NCI-H446 treated with DMSO at 0.1 percent for 48 hours (cell line): ENCODE results near the gene IBA57.
"Not testable (repeated sequence)": the region's sequence is repeated elsewhere in the genome, so short reads cannot be mapped to it uniquely, and the experiment has no call there.

Experiments used
- DNase-seq: peaks from one replicate; lab custom pipeline; 2025; lab: John Stamatoyannopoulos, UW

IBA57 gene

GRCh38 chr1:228212966-228213844 is 47.6 kb downstream of the IBA57 start:
- DNase-seq, result peak; percentile 46

GRCh38 chr1:228213917-228214808 is 48.6 kb downstream of the IBA57 start:
- no peak for DNase-seq

DNA sequence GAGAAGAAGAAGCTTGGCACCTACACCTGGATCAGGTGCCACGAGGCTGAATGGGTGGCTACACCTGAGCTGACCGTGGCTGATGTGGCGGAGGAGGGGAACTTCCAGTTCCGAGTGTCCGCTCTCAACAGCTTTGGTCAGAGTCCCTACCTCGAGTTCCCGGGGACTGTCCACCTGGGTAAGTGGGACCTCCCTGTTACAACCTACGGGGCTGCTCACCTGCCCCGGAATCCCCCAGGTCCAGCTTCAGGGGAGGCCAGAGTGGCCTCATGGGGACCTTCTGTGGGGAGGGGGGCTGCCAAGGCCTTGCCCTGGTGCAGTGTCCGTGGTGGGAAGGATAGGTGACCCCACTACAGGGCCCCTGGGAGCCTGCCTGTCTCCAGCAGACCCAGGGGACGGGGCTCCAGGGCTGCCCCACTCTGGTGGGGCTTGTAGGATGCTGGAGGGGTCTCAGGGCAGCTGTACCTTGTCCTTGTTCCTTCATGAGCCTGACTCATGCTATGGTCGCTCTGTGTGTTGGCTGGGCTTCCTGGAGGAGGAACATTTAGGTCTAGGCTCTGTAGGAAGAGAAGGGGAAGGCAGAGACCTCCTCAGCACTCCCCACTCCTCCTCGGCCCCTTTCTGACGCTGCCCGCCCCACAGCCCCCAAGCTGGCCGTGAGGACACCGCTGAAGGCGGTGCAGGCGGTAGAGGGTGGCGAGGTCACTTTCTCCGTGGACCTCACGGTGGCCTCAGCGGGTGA is 49.5 kb downstream of the IBA57 start:
- DNase-seq, result no peak

- DNase-seq, result no peak
Measured at GRCh38 chr1:228215663-228216116, 50.1 kb downstream of the IBA57 start.

DNA sequence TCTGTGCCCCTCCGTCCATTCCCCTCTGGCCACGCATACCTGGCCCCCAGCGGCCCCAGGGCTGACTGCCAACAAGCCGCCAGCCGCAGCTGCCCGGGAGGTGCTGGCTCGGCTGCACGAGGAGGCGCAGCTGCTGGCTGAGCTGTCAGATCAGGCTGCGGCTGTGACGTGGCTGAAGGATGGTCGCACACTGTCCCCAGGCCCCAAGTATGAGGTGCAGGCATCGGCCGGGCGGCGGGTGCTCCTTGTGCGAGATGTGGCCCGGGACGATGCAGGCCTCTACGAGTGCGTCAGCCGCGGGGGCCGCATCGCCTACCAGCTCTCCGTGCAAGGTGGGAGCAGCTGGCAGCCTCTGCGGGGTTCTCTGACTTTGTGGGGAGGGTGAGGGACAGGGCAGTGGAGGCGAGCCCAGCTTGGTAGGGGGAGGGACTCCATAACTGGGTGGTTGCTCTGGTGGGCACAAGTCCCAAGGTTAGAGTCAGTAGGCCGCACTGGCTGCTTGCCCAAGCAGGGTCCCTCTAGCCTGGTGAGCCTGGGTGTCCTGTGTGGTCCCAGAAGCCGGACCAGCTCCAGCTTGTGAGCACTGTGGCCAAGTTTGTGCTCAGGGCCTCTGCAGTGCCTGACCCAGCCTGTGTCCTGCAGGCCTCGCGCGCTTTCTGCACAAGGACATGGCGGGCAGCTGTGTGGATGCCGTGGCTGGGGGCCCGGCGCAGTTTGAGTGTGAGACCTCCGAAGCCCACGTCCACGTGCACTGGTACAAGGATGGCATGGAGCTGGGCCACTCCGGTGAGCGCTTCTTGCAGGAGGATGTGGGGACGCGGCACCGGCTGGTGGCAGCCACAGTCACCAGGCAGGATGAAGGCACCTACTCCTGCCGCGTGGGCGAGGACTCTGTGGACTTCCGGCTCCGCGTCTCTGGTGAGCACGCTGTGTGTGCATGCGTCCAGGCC is 51.0 kb downstream of the IBA57 start:
- no peak for DNase-seq

- no peak for DNase-seq
Measured at GRCh38 chr1:228217551-228218344, 52.1 kb downstream of the IBA57 start.

- no peak for DNase-seq
Measured at GRCh38 chr1:228218513-228219244, 53.1 kb downstream of the IBA57 start.

GRCh38 chr1:228219245-228219961 is 53.8 kb downstream of the IBA57 start:
- DNase-seq, result no peak

GRCh38 chr1:228219962-228220780 is 54.6 kb downstream of the IBA57 start:
- DNase-seq, result no peak

DNA sequence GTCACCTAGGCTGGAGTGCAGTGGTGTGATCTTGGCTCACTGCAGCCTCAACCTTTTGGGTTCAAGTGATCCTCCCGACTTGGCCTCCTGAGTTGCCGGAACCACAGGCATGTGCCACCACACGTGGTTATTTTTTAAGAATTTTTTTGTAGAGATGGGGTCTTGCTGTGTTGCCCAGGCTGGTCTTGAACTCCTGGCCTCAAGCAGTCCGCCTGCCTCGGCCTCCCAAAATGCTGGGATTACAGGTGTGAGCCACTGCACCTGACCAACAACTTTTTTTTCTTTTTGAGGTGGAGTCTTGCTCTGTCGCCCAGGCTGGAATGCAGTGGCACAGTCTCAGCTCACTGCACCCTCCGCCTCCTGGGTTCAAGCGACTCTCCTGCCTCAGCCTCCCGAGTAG is 55.5 kb downstream of the IBA57 start:
- DNase-seq, result not testable (repeated sequence)

- DNase-seq, result no peak
Measured at GRCh38 chr1:228222548-228222947, 56.9 kb downstream of the IBA57 start.

DNA sequence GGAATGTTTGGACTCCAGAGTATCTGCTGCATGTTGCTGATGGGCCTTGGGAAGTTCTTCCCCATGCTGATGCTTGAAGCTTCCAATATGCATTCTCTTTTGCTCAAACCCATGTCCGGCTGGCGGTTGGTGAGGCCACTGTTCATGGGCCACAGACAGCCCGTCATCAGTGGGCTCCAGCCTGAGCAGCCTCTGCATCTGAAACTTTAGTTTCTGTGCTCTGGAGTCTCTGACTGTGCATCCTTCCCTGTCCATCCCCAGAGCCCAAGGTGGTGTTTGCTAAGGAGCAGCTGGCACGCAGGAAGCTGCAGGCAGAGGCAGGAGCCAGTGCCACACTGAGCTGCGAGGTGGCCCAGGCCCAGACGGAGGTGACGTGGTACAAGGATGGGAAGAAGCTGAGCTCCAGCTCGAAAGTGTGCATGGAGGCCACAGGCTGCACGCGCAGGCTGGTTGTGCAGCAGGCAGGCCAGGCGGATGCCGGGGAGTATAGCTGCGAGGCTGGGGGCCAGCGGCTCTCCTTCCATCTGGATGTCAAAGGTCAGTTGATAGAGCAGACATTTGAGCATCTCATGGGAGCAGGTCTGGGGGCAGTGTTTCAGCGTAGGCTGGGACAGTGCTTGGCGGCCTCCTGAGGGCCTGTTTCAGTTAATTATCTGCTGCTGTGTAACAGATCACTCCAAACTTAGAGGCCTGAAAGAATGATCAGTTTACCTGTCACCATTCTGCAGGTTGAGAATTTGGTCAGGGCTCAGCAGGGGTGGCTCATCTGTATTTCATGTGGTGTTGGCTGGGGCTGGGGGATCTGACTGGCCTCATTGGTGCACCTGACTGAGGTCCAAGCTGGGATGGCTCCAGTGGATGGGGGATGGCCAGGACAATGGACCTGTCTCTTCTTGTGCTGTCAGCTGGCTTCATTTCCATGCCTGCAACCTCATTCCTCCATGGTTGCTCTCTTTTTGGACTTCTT is 58.9 kb downstream of the IBA57 start:
- DNase-seq, result no peak

DNA sequence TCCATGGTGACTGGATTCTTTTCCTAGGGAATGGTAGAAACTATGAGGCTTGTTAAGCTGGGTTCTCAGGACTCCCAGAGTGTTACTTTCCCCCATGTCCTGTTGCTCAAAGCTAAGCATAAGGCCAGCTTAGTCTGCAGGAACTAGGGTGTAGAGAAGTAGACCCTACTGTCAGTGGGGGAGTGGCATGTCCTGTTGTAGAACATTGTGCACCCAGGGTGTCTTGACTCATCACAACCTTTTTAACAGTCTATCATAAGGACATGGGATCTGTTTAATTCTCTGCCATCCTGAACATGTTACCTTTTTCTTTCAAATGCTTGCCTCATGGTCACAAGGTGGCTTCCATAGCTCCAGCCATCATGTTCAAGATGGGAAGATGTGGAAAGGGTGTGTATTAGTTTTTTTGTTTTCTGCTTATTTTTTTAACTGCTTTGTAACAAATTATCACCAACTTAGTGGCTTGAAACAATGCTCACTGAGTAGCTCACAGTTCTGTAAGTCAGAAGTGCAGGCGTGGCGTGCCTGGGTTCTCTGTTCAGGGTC is 59.6 kb downstream of the IBA57 start:
- DNase-seq, result no peak

GRCh38 chr1:228225740-228226139 is 60.1 kb downstream of the IBA57 start:
- no peak for DNase-seq

DNA sequence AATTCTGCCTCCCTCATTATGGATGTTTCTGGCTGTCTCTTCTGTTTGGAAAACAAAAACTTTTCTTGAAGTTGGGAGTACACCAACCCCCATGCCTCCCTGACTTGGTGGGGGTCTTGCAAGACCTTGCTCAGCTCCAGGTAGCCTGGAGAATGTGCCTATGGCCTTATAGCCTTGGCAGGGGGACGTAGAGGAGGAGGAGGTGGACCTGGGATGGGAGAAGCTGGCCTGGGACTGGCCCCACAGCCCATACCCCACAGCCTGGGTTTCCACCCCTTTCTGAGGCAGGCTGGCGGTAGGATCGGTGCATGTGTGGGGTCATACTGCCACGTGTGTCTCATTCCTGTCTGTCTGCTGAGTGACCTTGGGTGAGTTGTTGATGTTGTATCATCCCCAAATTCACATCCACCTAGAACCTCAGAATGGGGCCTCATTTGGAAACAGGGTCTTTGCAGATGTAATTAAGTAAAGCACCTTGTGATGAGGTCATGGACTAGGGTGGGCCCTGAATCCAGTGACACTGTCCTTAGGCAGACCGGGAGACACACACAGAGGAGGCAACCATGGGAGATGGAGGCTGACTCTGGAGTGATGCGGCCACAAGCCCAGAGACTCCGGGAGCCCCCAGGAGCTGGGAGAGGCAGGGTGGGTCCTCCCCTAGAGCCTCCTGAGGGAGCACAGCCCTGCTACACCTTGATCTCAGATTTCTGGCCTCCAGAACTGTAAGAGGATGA is 60.7 kb downstream of the IBA57 start:
- DNase-seq, result no peak
